K562 (cell line): ENCODE measurements around the gene ERC2.

Experiments
- CHD7 ChIP-seq: fragments of 200-600 bp; sonication (generic); IDR thresholded peaks from one replicate; pipeline ENCODE4 v1.6.1; 2012; ENCODE audit warnings: mild to moderate bottlenecking, low read depth, low read length, inconsistent platforms
- CTCF ChIP-seq, 3 experiments: IDR thresholded peaks in 2 of 3; conservative IDR thresholded peaks in 1 of 3; 2 replicates each; pipeline ENCODE4 v1.5.1; 2011 to 2012; ENCODE audit warnings: low read length in 3 of 3, mild to moderate bottlenecking in 3 of 3, control low read depth in 2 of 3, improper control_type of control experiment in 1 of 3, inconsistent platforms in 1 of 3, low read depth in 1 of 3, mixed read lengths in 1 of 3, moderate library complexity in 1 of 3; ENCODE audit not compliant: insufficient read depth in 2 of 3
- ERF ChIP-seq: fragments of 450-650 bp; formaldehyde crosslinking; IDR thresholded peaks from 2 replicates; pipeline ENCODE4 v1.4.0; 2020; ENCODE audit warnings: mild to moderate bottlenecking, mixed read lengths
- EZH2 ChIP-seq: IDR thresholded peaks from 2 replicates; pipeline ENCODE4 v1.6.1; 2012; ENCODE audit warnings: low read depth, mild to moderate bottlenecking, inconsistent platforms, low read length, borderline replicate concordance
- HMBOX1 ChIP-seq: sonication (generic); IDR thresholded peaks from 2 replicates; pipeline ENCODE4 v1.6.1; 2016
- MLX ChIP-seq, 2 experiments: fragments of 450-650 bp in 1 of 2; sonication (generic) in 1 of 2; formaldehyde crosslinking; conservative IDR thresholded peaks; 2 replicates each; pipeline versions ENCODE4 v1.4.0 to v1.8.1; 2020 to 2022; ENCODE audit warnings: mild to moderate bottlenecking in 1 of 2, missing genetic modification reagents in 1 of 2
- TEAD2 ChIP-seq: fragments of 450-650 bp; IDR thresholded peaks from 2 replicates; pipeline ENCODE4 v1.6.1; 2016; ENCODE audit warnings: missing genetic modification characterization, control low read depth, missing compliant biosample characterization
- ZBTB17 ChIP-seq: fragments of 450-650 bp; formaldehyde crosslinking; IDR thresholded peaks from 2 replicates; pipeline ENCODE4 v1.4.0; 2020; ENCODE audit warnings: mild to moderate bottlenecking
- ZNF217 ChIP-seq: sonication (generic); formaldehyde crosslinking; IDR thresholded peaks from 2 replicates; pipeline ENCODE4 v1.8.0; 2022; ENCODE audit warnings: mild to moderate bottlenecking, missing genetic modification reagents
- ZNF311 ChIP-seq: fragments of 250-450 bp; sonication (Bioruptor Pico); IDR thresholded peaks from 2 replicates; pipeline ENCODE4 v1.4.0; 2020; ENCODE audit warnings: mild to moderate bottlenecking, moderate library complexity

- TF ChIP-seq CHD7 (no peak), EZH2 (no peak), ERF (CRISPR knock-in tag) (no peak), ZNF311 (CRISPR knock-in tag) (no peak), ZBTB17 (CRISPR knock-in tag) (no peak), ZNF217 (CRISPR knock-in tag) (no peak), CTCF (IDR thresholded peaks at IDR 0.05 in 2 of 3, conservative IDR thresholded peaks at IDR 0.05 in 1 of 3; ENCODE audit: insufficient read depth in 2 of 3, low read depth in 1 of 3, low read length in 3 of 3) (no peak), TEAD2 (tag) (no peak), HMBOX1 (no peak), MLX (CRISPR knock-in tag; conservative IDR thresholded peaks at IDR 0.05) (no peak)
These were observed 893.6 kb downstream of the ERC2 start for GRCh38 chr3:55574671-55575070.
